H1 (cell line): ENCODE results near the gene TYK2. TPM values are rescaled to one million over a fixed set of nuclear protein-coding genes. Genes with fewer than 3 reads are reported as not detected.
A peak's percentile ranks its signal among the peaks of the same experiment; 100 is the strongest.

Experiments used
- CTCF ChIA-PET: fragments of 300-600 bp; sonication (Branson Sonifier 250); formaldehyde crosslinking; loops from one replicate; lab custom pipeline; 2021; ENCODE audit not compliant: partially characterized antibody; lab: Charles Lee
- POLR2A ChIA-PET: fragments of 300-600 bp; sonication (Branson Sonifier 250); formaldehyde crosslinking; loops from one replicate; lab custom pipeline; 2021; ENCODE audit warnings: inconsistent platforms; ENCODE audit not compliant: partially characterized antibody; lab: Charles Lee
- DNase-seq, 2 experiments: peaks; one replicate each; pipeline versions ENCODE4 v3.0.0 to v3.0.0-alpha.2; 2010 to 2022; ENCODE audit warnings: low spot score in 2 of 2, low read depth in 1 of 2, mixed read lengths in 1 of 2
- FAIRE-seq: peaks from 2 replicates; lab custom pipeline; 2011; peaks lifted over from hg19 to GRCh38; lab: Jason Lieb, UNC
- H2AFZ ChIP-seq: 2 replicates; pipeline ENCODE4 v1.8.1; 2012; ENCODE audit warnings: low read length, inconsistent platforms
- H2AK5ac ChIP-seq: 2 replicates; pipeline ENCODE4 v1.6.1; 2013; ENCODE audit warnings: low read depth, low read length
- H2BK120ac ChIP-seq: replicated peaks from 2 replicates; pipeline ENCODE3; 2013; ENCODE audit warnings: low read depth, low read length, inconsistent platforms
- H2BK12ac ChIP-seq: 2 replicates; pipeline ENCODE4 v1.6.1; 2013; ENCODE audit warnings: low read depth, low read length
- H2BK15ac ChIP-seq: 2 replicates; pipeline ENCODE4 v1.6.1; 2013; ENCODE audit warnings: low read length
- H2BK20ac ChIP-seq: 2 replicates; pipeline ENCODE4 v1.6.1; 2013; ENCODE audit warnings: low read length
- H2BK5ac ChIP-seq: 2 replicates; pipeline ENCODE4 v1.6.1; 2013; ENCODE audit warnings: low read depth, low read length
- H3K14ac ChIP-seq: 2 replicates; pipeline ENCODE4 v1.6.1; 2013; ENCODE audit warnings: inconsistent platforms; ENCODE audit not compliant: insufficient read length
- H3K18ac ChIP-seq: 2 replicates; pipeline ENCODE4 v1.6.1; 2013; ENCODE audit warnings: low read length; ENCODE audit errors: extremely low read depth
- H3K23ac ChIP-seq: 2 replicates; pipeline ENCODE4 v1.6.1; 2013; ENCODE audit warnings: inconsistent platforms; ENCODE audit not compliant: insufficient read length
- H3K23me2 ChIP-seq: 2 replicates; pipeline ENCODE4 v1.6.1; 2013; ENCODE audit warnings: low read depth, low read length
- H3K27ac ChIP-seq: 2 replicates; pipeline ENCODE4 v1.6.1; 2011; ENCODE audit warnings: low read depth, low read length, inconsistent platforms
- H3K27me3 ChIP-seq, 4 experiments: replicated peaks in 1 of 4; 1 replicate in 1 of 4; 2 replicates in 3 of 4; pipeline versions ENCODE4 v1.6.1 to v1.8.1; 2011 to 2013; ENCODE audit warnings: low read length in 3 of 4, mild to moderate bottlenecking in 3 of 4, inconsistent platforms in 2 of 4, mixed read lengths in 2 of 4, moderate library complexity in 1 of 4; ENCODE audit not compliant: control insufficient read depth in 3 of 4, insufficient read depth in 3 of 4; ENCODE audit errors: extremely low read depth in 1 of 4
- H3K36me3 ChIP-seq, 4 experiments: 2 replicates each; pipeline versions ENCODE4 v1.6.1 to v1.8.1; 2011 to 2013; ENCODE audit warnings: mild to moderate bottlenecking in 4 of 4, low read length in 3 of 4, moderate library complexity in 2 of 4, control low read depth in 1 of 4, inconsistent platforms in 1 of 4; ENCODE audit not compliant: insufficient read depth in 4 of 4, control insufficient read depth in 2 of 4
- H3K4ac ChIP-seq: replicated peaks from 2 replicates; pipeline ENCODE3; 2013; ENCODE audit warnings: low read length, low read depth, mixed read lengths, inconsistent platforms; ENCODE audit not compliant: insufficient read length
- H3K4me1 ChIP-seq, 4 experiments: replicated peaks in 1 of 4; 1 replicate in 1 of 4; 2 replicates in 3 of 4; pipeline versions ENCODE4 v1.6.1 to v1.8.1; 2011 to 2013; ENCODE audit warnings: low read length in 3 of 4, inconsistent platforms in 2 of 4, mixed read lengths in 1 of 4; ENCODE audit not compliant: insufficient read depth in 4 of 4, control insufficient read depth in 3 of 4
- H3K4me2 ChIP-seq, 2 experiments: 2 replicates each; pipeline versions ENCODE4 v1.6.1 to v1.8.1; 2011 to 2013; ENCODE audit warnings: low read depth in 2 of 2, low read length in 2 of 2, control low read depth in 1 of 2, inconsistent platforms in 1 of 2, mild to moderate bottlenecking in 1 of 2; ENCODE audit not compliant: insufficient read depth in 1 of 2
- H3K4me3 ChIP-seq, 4 experiments: fragments of 200-600, 300-600 bp in 1 of 4; sonication (generic), shearing (Covaris generic), sonication (Bioruptor Twin) in 1 of 4; 2 replicates each; pipeline versions ENCODE4 v1.5.1 to v1.8.1; 2011 to 2016; ENCODE audit warnings: low read length in 4 of 4, low read depth in 3 of 4, control low read depth in 2 of 4, inconsistent platforms in 2 of 4, mild to moderate bottlenecking in 2 of 4, mixed read lengths in 1 of 4, moderate library complexity in 1 of 4; ENCODE audit not compliant: insufficient read depth in 2 of 4; ENCODE audit errors: extremely low read depth in 1 of 4
- H3K56ac ChIP-seq: replicated peaks from 2 replicates; pipeline ENCODE3; 2013; ENCODE audit warnings: low read depth, mild to moderate bottlenecking, mixed read lengths, low read length, inconsistent platforms; ENCODE audit not compliant: insufficient read length
- H3K79me1 ChIP-seq: 2 replicates; pipeline ENCODE4 v1.6.1; 2013; ENCODE audit warnings: low read depth, low read length, control low read depth
- H3K79me2 ChIP-seq, 2 experiments: 2 replicates each; pipeline versions ENCODE4 v1.6.1 to v1.8.1; 2012 to 2013; ENCODE audit warnings: low read length in 2 of 2, mild to moderate bottlenecking in 2 of 2, inconsistent platforms in 1 of 2; ENCODE audit not compliant: insufficient read depth in 2 of 2, control insufficient read depth in 1 of 2
- H3K9ac ChIP-seq, 4 experiments: replicated peaks in 1 of 4; 1 replicate in 1 of 4; 2 replicates in 3 of 4; pipeline versions ENCODE4 v1.6.1 to v1.8.1; 2011 to 2013; ENCODE audit warnings: low read depth in 3 of 4, low read length in 3 of 4, control low read depth in 2 of 4, mild to moderate bottlenecking in 2 of 4, moderate library complexity in 2 of 4, inconsistent platforms in 1 of 4; ENCODE audit errors: extremely low read depth in 1 of 4
- H3K9me3 ChIP-seq, 2 experiments: 2 replicates each; pipeline versions ENCODE4 v1.6.1 to v1.8.1; 2012 to 2013; ENCODE audit warnings: mild to moderate bottlenecking in 2 of 2, moderate library complexity in 2 of 2, control low read depth in 1 of 2, inconsistent platforms in 1 of 2, low read depth in 1 of 2, low read length in 1 of 2, mixed read lengths in 1 of 2; ENCODE audit not compliant: insufficient read depth in 2 of 2
- H4K20me1 ChIP-seq, 2 experiments: replicated peaks in 1 of 2; 2 replicates each; pipeline versions ENCODE3 to v1.8.1; 2011 to 2013; ENCODE audit warnings: inconsistent platforms in 2 of 2, low read length in 2 of 2, mild to moderate bottlenecking in 1 of 2; ENCODE audit not compliant: insufficient read depth in 2 of 2, control insufficient read depth in 1 of 2
- H4K5ac ChIP-seq: 2 replicates; pipeline ENCODE4 v1.6.1; 2013; ENCODE audit warnings: low read length, low read depth, mixed read lengths, inconsistent platforms; ENCODE audit not compliant: insufficient read length
- H4K8ac ChIP-seq: 2 replicates; pipeline ENCODE4 v1.8.0; 2013; ENCODE audit warnings: mild to moderate bottlenecking, moderate library complexity, low read length, inconsistent platforms; ENCODE audit not compliant: insufficient read depth; ENCODE audit errors: extremely low read depth
- H4K91ac ChIP-seq: replicated peaks from 2 replicates; pipeline ENCODE3; 2013; ENCODE audit warnings: low read length, mixed read lengths, inconsistent platforms; ENCODE audit not compliant: insufficient read length
- CEBPB ChIP-seq: IDR thresholded peaks from 2 replicates; pipeline ENCODE4 v1.6.1; 2012; ENCODE audit warnings: low read depth, low read length
- EP300 ChIP-seq, 2 experiments: IDR thresholded peaks; 1 replicate in 1 of 2; 2 replicates in 1 of 2; pipeline ENCODE4 v1.6.1; 2011 to 2012; ENCODE audit warnings: low read depth in 2 of 2, low read length in 2 of 2, mild to moderate bottlenecking in 2 of 2, borderline replicate concordance in 1 of 2, inconsistent platforms in 1 of 2, moderate library complexity in 1 of 2
- FOSL1 ChIP-seq: IDR thresholded peaks from 2 replicates; pipeline ENCODE4 v1.6.1; 2011; ENCODE audit warnings: mild to moderate bottlenecking, low read depth, low read length, moderate library complexity; ENCODE audit not compliant: insufficient read depth
- HDAC2 ChIP-seq, 2 experiments: fragments of 300-600 bp in 1 of 2; sonication (generic) in 1 of 2; IDR thresholded peaks; 2 replicates each; pipeline ENCODE4 v1.6.1; 2011 to 2012; ENCODE audit warnings: low read depth in 2 of 2, low read length in 2 of 2, mild to moderate bottlenecking in 2 of 2, moderate library complexity in 2 of 2, borderline replicate concordance in 1 of 2, inconsistent platforms in 1 of 2
- JUND ChIP-seq: IDR thresholded peaks from 2 replicates; pipeline ENCODE4 v1.6.1; 2011; ENCODE audit warnings: mild to moderate bottlenecking, improper control_type of control experiment, low read length
- KDM1A ChIP-seq: fragments of 200-600, 300-600 bp; sonication (generic); IDR thresholded peaks from 2 replicates; pipeline ENCODE4 v1.7.1; 2016; ENCODE audit warnings: mild to moderate bottlenecking, low read length, borderline replicate concordance
- RFX5 ChIP-seq: IDR thresholded peaks from 2 replicates; pipeline ENCODE4 v1.6.1; 2011; ENCODE audit warnings: low read depth, low read length, improper control_type of control experiment, borderline replicate concordance
- SIRT6 ChIP-seq: IDR thresholded peaks from one replicate; pipeline ENCODE4 v1.7.1; 2012; ENCODE audit warnings: low read length, inconsistent platforms
- SIX5 ChIP-seq: IDR thresholded peaks from 2 replicates; pipeline ENCODE4 v1.6.1; 2011; ENCODE audit warnings: mild to moderate bottlenecking, low read depth, low read length
- SP1 ChIP-seq: IDR thresholded peaks from 2 replicates; pipeline ENCODE4 v1.6.1; 2011; ENCODE audit warnings: low read depth, low read length
- TAF1 ChIP-seq: IDR thresholded peaks from 2 replicates; pipeline ENCODE4 v1.6.1; 2011; ENCODE audit warnings: mild to moderate bottlenecking, low read depth, low read length
- TBP ChIP-seq: IDR thresholded peaks from 2 replicates; pipeline ENCODE4 v1.6.1; 2011; ENCODE audit warnings: low read depth, low read length, improper control_type of control experiment
- ZNF274 ChIP-seq: IDR thresholded peaks from 2 replicates; pipeline ENCODE4 v1.7.0; 2012; ENCODE audit warnings: low read length, borderline replicate concordance; ENCODE audit errors: extremely low read depth
- WGBS, 2 experiments: shearing (Covaris generic) in 1 of 2; methylation state at CpG; one replicate each; pipeline versions ENCODE4 v1.1.6 to v1.1.7; 2013 to 2015; ENCODE audit warnings: low lambda C conversion rate in 2 of 2, mixed read lengths in 2 of 2, inconsistent platforms in 1 of 2, low coverage in 1 of 2, missing lambda C conversion rate in 1 of 2; ENCODE audit not compliant: insufficient replicate concordance in 2 of 2, insufficient coverage in 1 of 2, insufficient read length in 1 of 2; ENCODE audit errors: extremely low coverage in 1 of 2, missing lambda C conversion rate in 1 of 2; 5-methylcytosine and 5-hydroxymethylcytosine counted together
- polyA plus RNA-seq, 7 experiments: library from polyadenylated mRNA; depleted of rRNA in 3 of 7; stranded (reverse) in 5 of 7; unstranded in 2 of 7; fragments of >200 nt in 5 of 7; fragments of 200-250 nt in 2 of 7; gene quantifications; 1 replicate in 5 of 7; 2 replicates in 1 of 7; 4 replicates in 1 of 7; pipeline versions ENCODE4 v1.2.1 to v1.2.3, GENCODE V29; 2011 to 2013; ENCODE audit warnings: missing spikeins in 2 of 7, mixed read lengths in 2 of 7
- total RNA-seq: library from RNA; stranded (reverse); fragmentation: NEBNext Ultra II Directional; extraction: Animal tissue kit (Norgen Biotek cat#: 25700); gene quantifications from 2 replicates; pipeline ENCODE4 v1.2.1, GENCODE V29; 2021
- TF ChIP-seq, protein P1 (sequence below): IDR thresholded peaks from 2 replicates; pipeline ENCODE4 v1.6.1; 2012; ENCODE audit warnings: inconsistent platforms

The TYK2 gene
- total and polyA plus RNA-seq, 2 of the 8 experiments (the other 6 are each of a cell fraction or from before 2014, with no cell fraction given) = 32.1 to 40.8 TPM

DNA sequence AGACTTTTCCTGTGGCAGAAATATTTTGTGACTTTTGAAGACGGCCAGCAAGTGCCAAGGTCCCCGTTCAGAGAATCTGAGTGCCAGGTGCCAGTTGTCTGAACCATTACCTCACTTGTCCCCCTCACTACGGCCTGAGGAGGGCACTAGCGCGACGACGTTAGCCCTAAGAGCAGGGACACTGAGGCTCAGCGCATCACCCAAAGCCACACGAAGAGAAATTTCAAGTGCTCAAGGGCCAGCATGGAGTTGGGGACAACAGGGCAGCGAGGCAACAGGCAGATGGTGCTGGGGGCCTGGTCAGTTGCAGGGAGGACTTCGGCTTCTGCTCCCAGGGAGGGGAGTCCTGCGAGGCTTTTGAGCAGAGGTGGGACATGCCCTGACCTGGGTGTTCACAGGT, 9.5 kb upstream of the TYK2 start:
- H2BK15ac ChIP-seq = no peak overlapping the region
- H2AFZ ChIP-seq = no peak overlapping the region
- CTCF ChIA-PET = interaction anchor here (0.6 to 6.0 kb wide), 22 partner anchors 8 to 259 kb away, joined by 3 to 122 read pairs (median 8); partner anchors contain the start of genes ICAM1 and ICAM5
- no peak overlapping the region for H4K5ac ChIP-seq
- no peak overlapping the region for H3K4me3 ChIP-seq
- H3K27me3 ChIP-seq = no peaks in the 10 kb centered on the region
- no peak overlapping the region for H2BK5ac ChIP-seq
- no peaks in the 10 kb centered on the region for H3K9me3 ChIP-seq
- H3K79me2 ChIP-seq = no peaks in the 10 kb centered on the region
- no peak overlapping the region for H3K4ac ChIP-seq
- DNase-seq = peak in 1 of 2 experiments; percentile 66
- no peak overlapping the region for H3K27ac ChIP-seq
- no peaks in the 10 kb centered on the region for H3K23me2 ChIP-seq
- H2BK12ac ChIP-seq = no peak overlapping the region
- no peak overlapping the region for H3K56ac ChIP-seq
- 73% methylated on average over 12 of the region's 12 CpGs; no CpG with 5 or more reads in 1 of the 2 experiments for WGBS, 2 experiments
- H4K20me1 ChIP-seq = peaks cover 0 to 6% of the 10 kb centered on the region in 2 experiments
- POLR2A ChIA-PET = interaction anchor here (1.8 to 3.9 kb wide), 2 partner anchors 16 to 119 kb away, joined by 5 to 28 read pairs; partner anchors contain the start of gene ICAM1
- no peaks in the 10 kb centered on the region for H3K79me1 ChIP-seq
- no peak overlapping the region for H4K91ac ChIP-seq
- H3K14ac ChIP-seq = no peak overlapping the region
- no peak overlapping the region for H2BK120ac ChIP-seq
- no peak overlapping the region for H3K9ac ChIP-seq
- H3K23ac ChIP-seq = no peak overlapping the region
- no peak overlapping the region for H3K18ac ChIP-seq
- peaks cover 0 to 29% (median 14%) of the 10 kb centered on the region in 4 experiments; a peak in 7 of 8 replicates for H3K36me3 ChIP-seq
- peaks cover 0 to 3% (median 0%) of the 10 kb centered on the region in 4 experiments; a peak in 1 of 7 replicates for H3K4me1 ChIP-seq
- H3K4me2 ChIP-seq = no peak overlapping the region
- H2AK5ac ChIP-seq = no peak overlapping the region
- peak; percentile 52 for FAIRE-seq
- H2BK20ac ChIP-seq = no peak overlapping the region
- peak overlapping the region; percentile 54 for H4K8ac ChIP-seq
- TF ChIP-seq RFX5 (no peak), HDAC2 (IDR thresholded peaks at IDR 0.05; ENCODE audit: borderline replicate concordance in 1 of 2, low read depth in 2 of 2, low read length in 2 of 2) (no peak), JUND (0 out of 2 replicates have a peak, but pooled peaks have one; percentile 19), KDM1A (no peak), SP1 (no peak), SIX5 (no peak), EP300 (IDR thresholded peaks at IDR 0.05; ENCODE audit: borderline replicate concordance in 1 of 2, low read depth in 2 of 2, low read length in 2 of 2) (no peak), SIRT6 (no peak), FOSL1 (no peak), TBP (no peak), ZNF274 (no peak), CEBPB (no peak), TAF1 (no peak)
- TF ChIP-seq, protein P1, sequence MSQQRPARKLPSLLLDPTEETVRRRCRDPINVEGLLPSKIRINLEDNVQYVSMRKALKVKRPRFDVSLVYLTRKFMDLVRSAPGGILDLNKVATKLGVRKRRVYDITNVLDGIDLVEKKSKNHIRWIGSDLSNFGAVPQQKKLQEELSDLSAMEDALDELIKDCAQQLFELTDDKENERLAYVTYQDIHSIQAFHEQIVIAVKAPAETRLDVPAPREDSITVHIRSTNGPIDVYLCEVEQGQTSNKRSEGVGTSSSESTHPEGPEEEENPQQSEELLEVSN = no peak
